H1 (cell line): Measurements from ENCODE around the gene DCBLD1. TPM values are rescaled to one million over a fixed set of nuclear protein-coding genes. Genes with fewer than 3 reads are reported as not detected.

ENCODE experiments used
- ATF2 ChIP-seq: IDR thresholded peaks from 2 replicates; pipeline ENCODE4 v1.6.1; 2012; ENCODE audit warnings: low read length, inconsistent platforms
- CBX5 ChIP-seq: fragments of 300-800, 300-1000 bp; sonication (generic); IDR thresholded peaks from 2 replicates; pipeline ENCODE4 v1.7.1; 2016; ENCODE audit warnings: antibody characterized with exemption, low read length, low read depth
- CBX8 ChIP-seq: fragments of 300-800, 300-1000 bp; sonication (generic); IDR thresholded peaks from 2 replicates; pipeline ENCODE4 v1.7.1; 2016; ENCODE audit warnings: low read depth, low read length, borderline replicate concordance
- CHD7 ChIP-seq: fragments of 300-600 bp; sonication (generic); IDR thresholded peaks from 2 replicates; pipeline ENCODE4 v1.7.1; 2012; ENCODE audit warnings: low read length, moderate library complexity, mild to moderate bottlenecking, inconsistent platforms; ENCODE audit not compliant: insufficient replicate concordance
- EZH2 ChIP-seq: fragments of 200-600 bp; sonication (generic); IDR thresholded peaks from 2 replicates; pipeline ENCODE4 v1.7.1; 2012; ENCODE audit warnings: low read depth, mild to moderate bottlenecking, moderate library complexity, low read length, inconsistent platforms; ENCODE audit not compliant: severe bottlenecking
- FOSL1 ChIP-seq: IDR thresholded peaks from 2 replicates; pipeline ENCODE4 v1.6.1; 2011; ENCODE audit warnings: mild to moderate bottlenecking, low read depth, low read length, moderate library complexity; ENCODE audit not compliant: insufficient read depth
- MAX ChIP-seq: IDR thresholded peaks from 2 replicates; pipeline ENCODE4 v1.6.1; 2012; ENCODE audit warnings: inconsistent platforms
- NRF1 ChIP-seq: IDR thresholded peaks from 2 replicates; pipeline ENCODE4 v1.6.1; 2011; ENCODE audit warnings: mild to moderate bottlenecking, low read depth, low read length, improper control_type of control experiment
- TBP ChIP-seq: IDR thresholded peaks from 2 replicates; pipeline ENCODE4 v1.6.1; 2011; ENCODE audit warnings: low read depth, low read length, improper control_type of control experiment
- polyA plus RNA-seq, 7 experiments: library from polyadenylated mRNA; depleted of rRNA in 3 of 7; stranded (reverse) in 5 of 7; unstranded in 2 of 7; fragments of >200 nt in 5 of 7; fragments of 200-250 nt in 2 of 7; gene quantifications; 1 replicate in 5 of 7; 2 replicates in 1 of 7; 4 replicates in 1 of 7; pipeline versions ENCODE4 v1.2.1 to v1.2.3, GENCODE V29; 2011 to 2013; ENCODE audit warnings: missing spikeins in 2 of 7, mixed read lengths in 2 of 7
- total RNA-seq: library from RNA; stranded (reverse); fragmentation: NEBNext Ultra II Directional; extraction: Animal tissue kit (Norgen Biotek cat#: 25700); gene quantifications from 2 replicates; pipeline ENCODE4 v1.2.1, GENCODE V29; 2021

Gene DCBLD1
- total and polyA plus RNA-seq, 2 of the 8 experiments (the other 6 are each of a cell fraction or from before 2014, with no cell fraction given): 3.9 to 11.2 TPM

- no peak for TF ChIP-seq CHD7
- no peak for TF ChIP-seq MAX
- no peak for TF ChIP-seq CBX8
- TF ChIP-seq FOSL1: no peak
- no peak for TF ChIP-seq NRF1
- TF ChIP-seq CBX5: no peak
- no peak for TF ChIP-seq EZH2
- no peak for TF ChIP-seq ATF2
- TF ChIP-seq TBP: no peak
These were observed 12.7 kb upstream of the DCBLD1 start (continued) for GRCh38 chr6:117469791-117470190.
